GM13976 (cell line): Measurements from ENCODE around the gene ASH1L.
"Not testable (repeated sequence)": the region's sequence is repeated elsewhere in the genome, so short reads cannot be mapped to it uniquely, and the experiment has no call there.

ENCODE experiments used
- DNase-seq: peaks from one replicate; pipeline ENCODE4 v3.0.0; 2012; ENCODE audit warnings: low spot score
- CTCF ChIP-seq: IDR thresholded peaks from 2 replicates; pipeline ENCODE4 v1.5.1; 2012; ENCODE audit warnings: borderline replicate concordance, mild to moderate bottlenecking; ENCODE audit not compliant: insufficient read depth; ENCODE audit errors: extremely low read depth, missing control alignments, control extremely low read depth
- in situ Hi-C: fragments of 300-500 bp; cut with MboI; formaldehyde crosslinking; loops from one replicate; pipeline ENCODE4 v1.12.0; 2022; ENCODE audit warnings: low sequenced_read_pairs, mixed read lengths, inconsistent platforms; ENCODE audit not compliant: unreplicated experiment

Gene ASH1L

GRCh38 chr1:155504207-155504606 is 58.4 kb downstream of the ASH1L start:
- TF ChIP-seq CTCF: no peak
- peak; percentile 49 for DNase-seq
- in situ Hi-C loops: no loop called here

- DNase-seq: peak; percentile 33
- in situ Hi-C loops: no loop called here
- TF ChIP-seq CTCF: no peak
Observed at GRCh38 chr1:155499953-155500639, 62.5 kb downstream of the ASH1L start.

- no peak for TF ChIP-seq CTCF
- DNase-seq: no peak
- in situ Hi-C loops: no loop called here
Observed at GRCh38 chr1:155499263-155499662, 63.3 kb downstream of the ASH1L start.

GRCh38 chr1:155493595-155493994 is 69.0 kb downstream of the ASH1L start:
- in situ Hi-C loops, DNase-seq: not testable (repeated sequence)

- DNase-seq, in situ Hi-C loops: not testable (repeated sequence)
Observed at GRCh38 chr1:155488419-155488818, 74.2 kb downstream of the ASH1L start.

GRCh38 chr1:155487541-155487940 is 75.1 kb downstream of the ASH1L start:
- TF ChIP-seq CTCF: no peak
- in situ Hi-C loops: no loop called here
- no peak for DNase-seq

GRCh38 chr1:155486952-155487351 is 75.7 kb downstream of the ASH1L start:
- in situ Hi-C loops, DNase-seq: not testable (repeated sequence)

GRCh38 chr1:155485945-155486344 is 76.7 kb downstream of the ASH1L start:
- in situ Hi-C loops: no loop called here
- no peak for TF ChIP-seq CTCF
- peak; percentile 33 for DNase-seq
